ENCODE results near the gene KCNA10. TPM values are rescaled to one million over a fixed set of nuclear protein-coding genes. Genes with fewer than 3 reads are reported as not detected.

The KCNA10 gene
- total and polyA plus RNA-seq, 2 of the 13 experiments (the other 11 are each of a cell fraction or from before 2014, with no cell fraction given): not detected

DNA sequence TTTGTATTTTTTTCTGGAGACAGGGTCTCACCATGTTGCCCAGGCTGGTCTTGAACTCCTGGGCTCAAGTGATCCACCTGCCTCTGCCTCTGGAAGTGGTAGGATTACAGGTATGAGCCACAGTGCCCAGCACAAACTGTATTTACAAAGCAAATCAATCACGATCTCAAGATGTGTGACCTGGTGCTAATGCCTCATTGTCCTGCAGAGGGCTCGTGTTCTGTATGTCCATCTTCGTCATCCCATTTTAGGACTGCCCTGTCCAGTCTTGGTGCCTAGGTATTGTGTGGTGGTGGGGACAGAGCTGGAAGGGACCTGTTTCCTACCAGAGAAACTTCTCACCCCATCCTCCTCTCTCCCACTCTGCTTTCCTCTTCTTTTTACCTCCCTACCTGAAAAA, 47.8 kb downstream of the KCNA10 start:
- WGBS (ENCODE audit: low lambda C conversion rate): 2% methylated on average over 3 of the region's 3 CpGs
- Histone ChIP-seq H3K4me2 (ENCODE audit: low read depth, low read length) (no peak overlapping the region), H4K20me1 (ENCODE audit: insufficient read depth, low read length) (no peaks in the 10 kb centered on the region), H3K4me3 (replicated peaks in 1 of 3; ENCODE audit: insufficient read depth in 1 of 3, low read depth in 2 of 3, low read length in 3 of 3) (no peak overlapping the region), H3K27ac (ENCODE audit: extremely low read length, insufficient read depth, low read length) (no peak overlapping the region), H3K4me1 (ENCODE audit: insufficient read depth, low read length) (no peaks in the 10 kb centered on the region), H3K9me3 (ENCODE audit: low read length) (no peaks in the 10 kb centered on the region), H3K79me2 (ENCODE audit: insufficient read depth, low read length) (no peaks in the 10 kb centered on the region), H3K9ac (ENCODE audit: insufficient read depth, low read depth, low read length) (no peak overlapping the region), H3K27me3 (ENCODE audit: control insufficient read depth in 1 of 2, insufficient read depth in 2 of 2, low read length in 2 of 2) (no peaks in the 10 kb centered on the region), H2AFZ (ENCODE audit: low read length) (no peak overlapping the region), H3K36me3 (replicated peaks in 1 of 2; ENCODE audit: control insufficient read depth in 1 of 2, insufficient read depth in 2 of 2, low read length in 2 of 2) (no peaks in the 10 kb centered on the region)
- FAIRE-seq (no peak), DNase-seq (ENCODE audit: low spot score) (no peak), ATAC-seq (peak; percentile 50; the same call in 2 of the 3 replicates)
- intact Hi-C loops (cut with micrococcal nuclease; ENCODE audit: unreplicated experiment) (no loop called here), in situ Hi-C loops (cut with HindIII; ENCODE audit: extremely low pct_ligation_motif_present, low pct_unique_long_range_greater_than_20kb) (no loop called here)
- TF ChIP-seq CHD2 (IDR thresholded peaks at IDR 0.05; ENCODE audit: low read depth, low read length) (no peak), SAFB2 (CRISPR knock-in tag; IDR thresholded peaks at IDR 0.05; ENCODE audit: borderline replicate concordance, low read depth) (no peak), KDM5B (CRISPR knock-in tag; IDR thresholded peaks at IDR 0.05; ENCODE audit: borderline replicate concordance) (no peak)
- TF ChIP-seq, protein P1, sequence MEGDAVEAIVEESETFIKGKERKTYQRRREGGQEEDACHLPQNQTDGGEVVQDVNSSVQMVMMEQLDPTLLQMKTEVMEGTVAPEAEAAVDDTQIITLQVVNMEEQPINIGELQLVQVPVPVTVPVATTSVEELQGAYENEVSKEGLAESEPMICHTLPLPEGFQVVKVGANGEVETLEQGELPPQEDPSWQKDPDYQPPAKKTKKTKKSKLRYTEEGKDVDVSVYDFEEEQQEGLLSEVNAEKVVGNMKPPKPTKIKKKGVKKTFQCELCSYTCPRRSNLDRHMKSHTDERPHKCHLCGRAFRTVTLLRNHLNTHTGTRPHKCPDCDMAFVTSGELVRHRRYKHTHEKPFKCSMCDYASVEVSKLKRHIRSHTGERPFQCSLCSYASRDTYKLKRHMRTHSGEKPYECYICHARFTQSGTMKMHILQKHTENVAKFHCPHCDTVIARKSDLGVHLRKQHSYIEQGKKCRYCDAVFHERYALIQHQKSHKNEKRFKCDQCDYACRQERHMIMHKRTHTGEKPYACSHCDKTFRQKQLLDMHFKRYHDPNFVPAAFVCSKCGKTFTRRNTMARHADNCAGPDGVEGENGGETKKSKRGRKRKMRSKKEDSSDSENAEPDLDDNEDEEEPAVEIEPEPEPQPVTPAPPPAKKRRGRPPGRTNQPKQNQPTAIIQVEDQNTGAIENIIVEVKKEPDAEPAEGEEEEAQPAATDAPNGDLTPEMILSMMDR (CRISPR knock-in tag; IDR thresholded peaks at IDR 0.05): peak; percentile 15; the same call in 1 of the 2 replicates
- TF ChIP-seq, protein P2, sequence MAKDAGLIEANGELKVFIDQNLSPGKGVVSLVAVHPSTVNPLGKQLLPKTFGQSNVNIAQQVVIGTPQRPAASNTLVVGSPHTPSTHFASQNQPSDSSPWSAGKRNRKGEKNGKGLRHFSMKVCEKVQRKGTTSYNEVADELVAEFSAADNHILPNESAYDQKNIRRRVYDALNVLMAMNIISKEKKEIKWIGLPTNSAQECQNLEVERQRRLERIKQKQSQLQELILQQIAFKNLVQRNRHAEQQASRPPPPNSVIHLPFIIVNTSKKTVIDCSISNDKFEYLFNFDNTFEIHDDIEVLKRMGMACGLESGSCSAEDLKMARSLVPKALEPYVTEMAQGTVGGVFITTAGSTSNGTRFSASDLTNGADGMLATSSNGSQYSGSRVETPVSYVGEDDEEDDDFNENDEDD (CRISPR knock-in tag; IDR thresholded peaks at IDR 0.05; ENCODE audit: borderline replicate concordance): no peak
- CTCF ChIA-PET (ENCODE audit: low intra/inter-chr PET ratio, low total read pairs): no interaction called here
- BruUV-seq (replicated peaks): no TSS peak
- POLR2A ChIA-PET: no interaction called here

Other genes with a start within 250 kb of the KCNA10 start
- 35.2 and 36.4 TPM in 2 replicates for gene RBM15, start 179.8 kb downstream of the KCNA10 start, total RNA-seq (2016; rRNA removed; fragmentation: Illumina TruSeq; extraction: Trizol)
- 12.1 and 13.5 TPM in 2 replicates for gene RBM15, start 179.8 kb downstream of the KCNA10 start, polyA plus RNA-seq (2011; rRNA removed)
- gene SLC16A4, start 128.1 kb downstream of the KCNA10 start, total RNA-seq (2016; rRNA removed; fragmentation: Illumina TruSeq; extraction: Trizol): 0.60 and 1.1 TPM in 2 replicates
- 1.5 and 1.6 TPM in 2 replicates for gene SLC16A4, start 128.1 kb downstream of the KCNA10 start, polyA plus RNA-seq (2011; rRNA removed)
- 96.7 and 152 TPM in 2 replicates for gene LAMTOR5, start 111.5 kb downstream of the KCNA10 start, total RNA-seq (2016; rRNA removed; fragmentation: Illumina TruSeq; extraction: Trizol)
- gene LAMTOR5, start 111.5 kb downstream of the KCNA10 start, polyA plus RNA-seq (2011; rRNA removed): 346 and 400 TPM in 2 replicates
- gene PROK1, start 68.0 kb downstream of the KCNA10 start, total RNA-seq (2016; rRNA removed; fragmentation: Illumina TruSeq; extraction: Trizol): not detected in 2 replicates
- 0.07 TPM in 1 of 2 replicates, not detected in the other for gene PROK1, start 68.0 kb downstream of the KCNA10 start, polyA plus RNA-seq (2011; rRNA removed)
- gene KCNA2, start 87.2 kb upstream of the KCNA10 start, total RNA-seq (2016; rRNA removed; fragmentation: Illumina TruSeq; extraction: Trizol): not detected in 2 replicates
- not detected in 2 replicates for gene KCNA2, start 87.2 kb upstream of the KCNA10 start, polyA plus RNA-seq (2011; rRNA removed)
- gene KCNA3, start 155.8 kb upstream of the KCNA10 start, total RNA-seq (2016; rRNA removed; fragmentation: Illumina TruSeq; extraction: Trizol): not detected in 2 replicates
- gene KCNA3, start 155.8 kb upstream of the KCNA10 start, polyA plus RNA-seq (2011; rRNA removed): not detected in 2 replicates

Data from HepG2 (cell line).